Measurements from ENCODE around the gene ANKRD11.

GRCh38 chr16:89506791-89507191, 16.4 kb upstream of the ANKRD11 start:
- TF ChIP-seq CTCF (IDR thresholded peaks at IDR 0.05) (no peak), REST (IDR thresholded peaks at IDR 0.05; ENCODE audit: insufficient read depth in 1 of 2, low read depth in 2 of 2, low read length in 1 of 2) (no peak), SIN3A (IDR thresholded peaks at IDR 0.05; ENCODE audit: borderline replicate concordance, insufficient read depth, low read depth, low read length) (no peak)

All from Panc1 (cell line).